ENCODE results near the gene LACC1.

DNA sequence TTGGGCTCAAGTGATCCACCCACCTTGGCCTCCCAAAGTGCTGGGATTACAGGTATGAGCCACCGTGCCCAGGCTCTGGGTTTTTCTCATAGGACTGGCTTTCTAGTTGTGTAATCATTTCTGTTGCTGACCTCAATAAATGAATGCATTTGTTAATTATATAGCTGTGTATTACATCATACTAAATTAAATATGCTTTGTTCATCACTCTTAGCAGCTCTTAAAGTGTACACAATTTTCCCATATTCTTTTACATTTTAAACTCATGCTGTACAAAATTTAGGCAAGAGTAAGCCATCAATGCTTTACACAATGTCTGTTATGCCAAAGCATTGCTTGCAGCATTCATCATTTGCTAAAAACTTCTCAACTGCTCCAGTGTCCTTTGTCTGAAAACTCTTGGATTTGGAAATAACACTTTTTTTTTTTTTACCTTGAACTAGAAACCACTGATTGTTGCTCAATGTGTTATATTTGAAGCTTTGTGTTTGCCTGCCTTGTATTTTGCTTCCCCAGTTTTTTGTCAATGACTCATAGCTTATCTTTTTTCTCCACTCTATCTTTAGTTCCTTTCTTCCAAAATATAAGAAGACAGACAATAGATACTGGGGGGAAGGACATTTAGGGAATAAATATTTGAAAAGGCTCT is 31.6 kb upstream of the LACC1 start:
- TF ChIP-seq ETV6 (conservative IDR thresholded peaks at IDR 0.05 in 1 of 2, IDR thresholded peaks at IDR 0.05 in 1 of 2; ENCODE audit: borderline replicate concordance in 1 of 2, low read depth in 1 of 2) = no peak
- TF ChIP-seq GABPA (IDR thresholded peaks at IDR 0.05; ENCODE audit: low read depth) = no peak
- no peak for TF ChIP-seq TAF1 (IDR thresholded peaks at IDR 0.05; ENCODE audit: borderline replicate concordance, low read depth, low read length)
- TF ChIP-seq CBX3 (IDR thresholded peaks at IDR 0.05; ENCODE audit: borderline replicate concordance, low read depth) = no peak
- TF ChIP-seq RAD21 (IDR thresholded peaks at IDR 0.05; ENCODE audit: insufficient read depth, low read depth, low read length) = no peak

All from GM12878 (cell line).